CD1c-positive myeloid dendritic cell (primary cell): ENCODE measurements around the gene MADD.
A peak's percentile ranks its signal among the peaks of the same experiment; 100 is the strongest.

Experiments
- DNase-seq: peaks from one replicate; pipeline ENCODE4 v3.0.0-alpha.2; 2016; ENCODE audit errors: extremely low spot score

The MADD gene

DNA sequence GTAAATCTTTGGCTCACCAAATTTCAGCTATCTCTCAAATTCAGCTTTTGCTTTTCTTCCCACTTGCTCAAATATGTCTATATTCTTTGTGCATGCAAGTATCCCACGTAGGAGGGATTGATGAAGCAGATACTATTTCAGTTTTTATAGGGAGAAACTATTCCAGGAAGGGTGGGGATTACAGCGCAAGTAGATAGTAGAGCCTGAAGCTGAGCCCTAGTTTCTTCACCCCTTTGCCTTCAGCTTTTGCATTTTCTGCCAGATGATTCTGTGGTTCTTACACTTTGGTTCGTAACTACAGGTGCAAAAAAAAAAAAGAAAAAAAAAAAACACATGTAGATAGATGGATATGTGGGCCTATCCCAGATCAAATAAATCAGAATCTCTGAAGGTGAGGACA, 18.2 kb upstream of the MADD start:
- no peak for DNase-seq

DNA sequence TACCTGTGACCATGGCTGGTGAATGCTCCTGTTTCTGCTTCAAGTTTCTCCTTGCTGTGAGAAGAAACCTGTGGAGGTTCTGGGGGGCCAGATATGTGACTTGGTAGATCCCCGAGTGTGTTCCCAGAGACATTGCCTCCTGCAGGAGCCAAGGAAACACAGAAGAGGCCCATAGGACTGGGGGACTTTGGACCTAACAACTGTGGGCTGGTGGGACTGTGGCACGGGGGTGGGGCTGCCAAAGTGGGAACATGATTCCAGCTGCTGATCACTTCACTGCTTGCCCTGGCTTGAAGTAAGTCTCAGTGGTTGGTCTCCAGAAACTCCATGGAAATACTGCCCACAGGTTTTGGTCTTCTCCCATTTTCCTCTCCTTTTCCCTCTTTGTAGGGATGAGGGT, 16.3 kb upstream of the MADD start:
- no peak for DNase-seq

GRCh38 chr11:47254386-47254785, 15.5 kb upstream of the MADD start:
- peak; percentile 81 for DNase-seq

DNA sequence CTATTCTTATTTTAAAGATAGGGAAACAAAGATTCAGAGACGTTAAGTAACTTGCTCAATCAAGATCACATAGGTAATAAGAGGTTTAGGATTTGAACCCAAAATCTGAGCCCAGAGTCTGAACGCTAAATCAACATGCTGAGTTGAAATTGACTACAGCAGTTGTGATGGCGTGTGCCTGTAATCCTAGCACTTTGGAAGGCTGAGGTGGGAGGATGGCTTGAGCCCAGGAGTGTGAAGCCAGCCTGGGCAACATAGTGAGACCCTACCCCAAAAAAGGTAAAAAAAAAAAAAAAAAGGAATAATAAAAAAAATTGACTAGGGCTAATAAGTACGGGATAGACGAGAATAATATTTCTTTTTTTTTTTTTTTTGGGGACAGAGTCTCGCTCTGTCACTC, 13.6 kb upstream of the MADD start:
- DNase-seq = no peak

GRCh38 chr11:47257177-47257516, 12.8 kb upstream of the MADD start:
- DNase-seq = no peak

GRCh38 chr11:47257517-47258316, 12.2 kb upstream of the MADD start, which contains the start of gene NR1H3:
NR1H3 (plus strand) TSS chr11:47257996; CDS start chr11:47259217, 1,221 bp downstream.
- DNase-seq = peak; percentile 77

- no peak for DNase-seq
These were observed 11.5 kb upstream of the MADD start for GRCh38 chr11:47258317-47258902.

DNA sequence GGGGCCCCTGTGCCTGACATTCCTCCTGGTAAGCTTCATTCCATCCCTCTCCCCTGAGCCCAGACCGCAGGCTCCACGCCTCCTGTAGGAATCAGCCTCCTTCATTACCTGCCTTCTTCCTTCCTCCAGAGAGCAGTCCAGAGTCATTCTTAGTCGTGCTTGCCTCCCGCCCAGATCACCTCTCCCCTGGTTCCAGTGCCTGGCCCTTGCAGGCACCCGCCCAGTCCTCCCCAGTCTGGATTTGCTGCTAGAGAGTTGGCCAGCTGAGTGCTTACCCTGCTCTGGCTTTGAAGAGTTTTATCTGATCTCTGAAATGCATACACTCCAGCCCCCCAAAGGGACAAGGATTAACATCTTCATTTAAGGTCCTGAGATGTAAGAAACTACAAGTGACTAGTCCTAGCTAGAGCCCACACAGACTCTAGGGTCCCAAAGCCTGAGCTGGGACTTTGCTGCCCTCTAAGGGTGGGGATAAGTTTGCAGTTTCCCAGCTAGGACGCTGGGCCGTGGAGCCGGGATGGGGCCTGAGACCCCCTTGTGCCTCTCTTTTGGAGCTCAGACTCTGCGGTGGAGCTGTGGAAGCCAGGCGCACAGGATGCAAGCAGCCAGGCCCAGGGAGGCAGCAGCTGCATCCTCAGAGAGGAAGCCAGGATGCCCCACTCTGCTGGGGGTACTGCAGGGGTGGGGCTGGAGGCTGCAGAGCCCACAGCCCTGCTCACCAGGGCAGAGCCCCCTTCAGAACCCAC, 10.5 kb upstream of the MADD start:
- DNase-seq = peak; percentile 59

DNA sequence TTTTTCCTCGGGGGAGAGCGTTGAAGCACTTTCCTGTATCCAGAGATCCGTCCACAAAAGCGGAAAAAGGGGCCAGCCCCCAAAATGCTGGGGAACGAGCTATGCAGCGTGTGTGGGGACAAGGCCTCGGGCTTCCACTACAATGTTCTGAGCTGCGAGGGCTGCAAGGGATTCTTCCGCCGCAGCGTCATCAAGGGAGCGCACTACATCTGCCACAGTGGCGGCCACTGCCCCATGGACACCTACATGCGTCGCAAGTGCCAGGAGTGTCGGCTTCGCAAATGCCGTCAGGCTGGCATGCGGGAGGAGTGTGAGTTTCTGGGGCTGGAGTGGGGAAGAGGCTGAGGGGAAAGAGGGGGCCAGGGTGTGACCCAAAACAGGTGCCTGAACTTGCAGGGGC, 9.6 kb upstream of the MADD start:
- no peak for DNase-seq

DNA sequence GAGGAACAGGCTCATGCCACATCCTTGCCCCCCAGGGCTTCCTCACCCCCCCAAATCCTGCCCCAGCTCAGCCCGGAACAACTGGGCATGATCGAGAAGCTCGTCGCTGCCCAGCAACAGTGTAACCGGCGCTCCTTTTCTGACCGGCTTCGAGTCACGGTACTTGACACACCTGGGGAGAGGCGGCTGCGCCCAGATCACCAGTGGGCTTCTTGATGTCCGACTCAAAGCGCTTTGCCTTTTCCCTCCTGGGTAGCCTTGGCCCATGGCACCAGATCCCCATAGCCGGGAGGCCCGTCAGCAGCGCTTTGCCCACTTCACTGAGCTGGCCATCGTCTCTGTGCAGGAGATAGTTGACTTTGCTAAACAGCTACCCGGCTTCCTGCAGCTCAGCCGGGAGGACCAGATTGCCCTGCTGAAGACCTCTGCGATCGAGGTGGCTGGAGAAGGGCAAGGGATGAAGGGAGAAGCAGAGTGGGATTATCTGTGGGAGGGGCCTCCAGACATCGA, 8.6 kb upstream of the MADD start:
- DNase-seq = no peak

- DNase-seq = no peak
These were observed 5.8 kb upstream of the MADD start for GRCh38 chr11:47264119-47264518.

GRCh38 chr11:47264521-47264920, 5.4 kb upstream of the MADD start:
- no peak for DNase-seq

DNA sequence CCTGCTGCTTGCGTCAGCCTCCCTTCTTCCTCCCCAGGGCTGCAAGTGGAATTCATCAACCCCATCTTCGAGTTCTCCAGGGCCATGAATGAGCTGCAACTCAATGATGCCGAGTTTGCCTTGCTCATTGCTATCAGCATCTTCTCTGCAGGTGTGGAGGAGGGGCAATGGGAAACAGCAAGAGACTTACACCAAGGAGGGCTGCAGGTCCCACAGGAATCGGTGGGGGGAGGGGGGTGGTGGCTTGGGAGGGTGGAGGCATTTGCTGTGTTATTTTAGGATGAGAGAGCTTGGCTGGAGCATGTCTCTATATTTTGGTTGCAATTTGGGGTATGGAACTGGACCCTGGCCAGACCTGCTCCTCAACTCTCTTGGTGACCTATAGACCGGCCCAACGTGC, 2.1 kb upstream of the MADD start:
- no peak for DNase-seq

GRCh38 chr11:47268448-47269001, 1.4 kb upstream of the MADD start:
- no peak for DNase-seq

DNA sequence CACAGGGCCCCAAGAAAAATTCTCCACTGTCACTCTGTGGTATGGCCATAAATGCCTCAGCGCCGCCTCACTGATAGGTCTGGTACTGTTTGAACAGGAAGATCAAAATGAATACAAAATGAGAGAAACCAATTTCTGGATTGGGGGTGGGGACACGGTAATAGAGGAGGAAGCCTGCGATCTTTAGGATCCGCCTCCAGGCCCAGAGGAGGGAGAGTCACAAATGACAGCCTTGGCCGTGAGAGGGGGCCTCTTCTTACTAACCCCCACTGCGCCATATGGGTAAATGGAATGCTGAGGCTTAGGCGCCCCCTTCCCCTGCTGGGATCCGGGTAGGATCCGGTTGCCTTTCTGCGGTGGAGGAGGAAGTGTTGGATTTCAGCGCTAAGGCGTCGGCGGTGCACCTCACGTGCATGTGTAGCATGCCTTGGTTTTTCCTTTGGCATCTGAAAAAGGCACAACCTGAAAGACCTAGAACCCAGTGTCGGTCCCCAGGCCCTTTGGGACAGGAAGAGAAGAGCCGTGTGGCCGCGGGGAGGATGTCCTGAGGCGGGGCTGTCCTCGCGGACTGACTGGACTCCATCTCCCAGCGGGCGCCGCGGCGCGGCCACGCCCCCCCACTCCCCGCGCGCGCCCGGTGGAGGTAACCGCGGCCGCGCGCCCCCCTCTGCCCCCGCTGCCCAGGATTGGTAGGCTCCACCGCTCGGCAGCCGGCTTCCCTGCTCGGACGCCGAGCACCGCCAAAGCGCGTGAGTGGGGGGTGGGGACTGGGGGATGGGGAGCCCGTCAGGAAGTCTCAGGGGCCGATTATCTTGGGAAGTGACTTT, 718 bp upstream of the MADD start:
- DNase-seq = peak; percentile 92

DNA sequence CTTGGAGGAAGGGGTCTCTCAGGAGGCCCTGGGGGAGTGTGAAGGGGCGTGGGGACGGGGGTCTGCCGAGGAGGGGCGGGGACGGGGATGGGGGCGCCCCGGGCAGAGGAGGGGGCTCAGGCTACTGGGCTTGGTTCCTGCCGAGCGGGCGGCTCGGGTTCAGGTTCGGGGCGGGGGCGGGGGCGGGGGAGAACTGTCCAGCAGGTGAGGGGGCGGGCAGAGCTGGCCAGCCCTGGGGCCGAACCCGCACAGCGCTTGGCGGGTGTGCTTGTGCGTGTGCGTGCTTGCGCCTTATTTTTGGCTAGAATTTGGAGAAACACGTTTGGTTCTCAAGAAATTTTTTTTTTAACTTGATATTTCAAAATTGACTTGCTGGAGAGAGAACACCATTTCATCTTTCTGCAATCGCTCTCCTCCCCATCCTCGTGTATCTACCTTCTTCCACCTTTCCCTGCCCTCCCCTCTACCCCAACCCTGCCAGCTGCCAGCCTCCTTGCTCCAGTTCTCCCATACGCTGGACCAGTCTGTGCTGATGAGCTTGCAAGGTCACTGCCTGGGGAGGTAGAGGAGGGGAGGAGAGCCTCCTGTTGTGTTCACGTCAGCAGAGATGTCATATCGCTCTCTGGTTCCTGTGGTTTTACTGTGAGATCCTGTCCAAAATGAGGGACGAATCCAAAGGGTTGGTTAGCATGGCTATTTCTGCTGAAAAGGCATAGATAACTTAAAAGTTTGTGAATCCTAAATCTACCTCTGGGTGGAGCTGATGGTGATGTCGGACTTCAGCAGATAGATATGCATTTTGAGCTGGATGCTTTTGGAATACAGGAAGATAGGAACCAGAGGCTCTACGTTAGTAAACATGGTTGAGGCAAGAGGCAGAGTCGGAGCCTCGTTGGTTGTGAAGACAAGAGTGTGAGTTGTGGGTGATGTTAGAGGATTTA, 668 bp downstream of the MADD start:
- DNase-seq = peak; percentile 40

GRCh38 chr11:47271328-47271727, 1.4 kb downstream of the MADD start:
- DNase-seq = no peak

DNA sequence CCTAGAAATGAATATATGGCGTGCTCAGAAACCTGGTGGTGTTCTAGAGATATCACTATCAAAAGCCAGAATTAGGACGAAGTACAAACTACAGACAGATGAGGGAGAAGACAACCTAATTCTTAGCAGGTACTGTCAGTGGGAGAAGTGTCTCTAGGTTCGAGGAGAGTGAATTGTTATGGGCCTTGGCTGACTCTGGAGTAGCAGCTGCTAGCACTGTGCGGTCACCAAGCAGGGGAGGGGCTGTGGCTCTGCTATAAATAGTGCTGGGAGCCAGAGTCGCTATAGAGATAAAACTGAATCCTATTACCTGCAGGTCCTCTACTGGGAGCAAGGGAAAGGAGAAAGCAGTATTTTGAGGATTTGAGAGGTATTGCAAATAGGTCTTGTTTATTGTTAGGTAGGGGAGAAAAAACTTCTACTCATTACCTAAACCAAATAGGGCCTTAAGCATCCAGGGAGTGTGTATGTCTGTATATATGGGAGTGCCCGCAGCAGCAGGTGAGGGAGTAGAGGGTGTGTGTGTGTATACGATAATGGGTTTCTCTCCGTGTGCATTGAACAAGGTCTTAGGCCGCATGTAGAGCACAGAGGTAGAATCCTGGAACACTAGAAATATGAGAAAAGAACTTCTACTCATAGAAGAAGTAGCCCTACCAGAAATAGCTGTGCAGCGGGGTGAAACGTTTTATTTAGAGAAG, 2.2 kb downstream of the MADD start:
- no peak for DNase-seq

DNA sequence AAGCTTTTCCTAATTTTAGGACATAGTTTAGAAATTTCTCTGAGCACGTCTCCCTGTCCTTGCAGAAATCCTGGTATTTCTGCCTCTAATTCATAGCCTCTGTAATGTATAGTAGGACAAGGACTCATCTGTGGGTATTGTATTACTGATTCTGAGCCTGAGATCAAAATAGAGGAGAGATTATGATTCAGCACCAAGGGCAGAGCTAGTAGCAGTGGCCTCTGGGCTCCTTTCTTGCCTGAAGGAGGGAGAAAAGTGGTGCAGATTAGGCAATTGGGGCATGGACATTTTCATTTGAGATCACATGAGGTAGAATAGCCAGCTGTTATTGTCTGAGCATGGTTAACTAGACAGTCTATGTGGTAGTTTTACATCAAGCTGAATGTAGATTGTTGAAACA, 2.8 kb downstream of the MADD start:
- DNase-seq = no peak
